HG02571 (cell line): Measurements from ENCODE around the gene MVB12B.

Experiments
- ATAC-seq: cut with Tn5 transposase; IDR thresholded peaks from one replicate; pipeline ENCODE4 v1.9.1; 2021; ENCODE audit warnings: mild to moderate bottlenecking, moderate library complexity; ENCODE audit not compliant: unreplicated experiment

The MVB12B gene

DNA sequence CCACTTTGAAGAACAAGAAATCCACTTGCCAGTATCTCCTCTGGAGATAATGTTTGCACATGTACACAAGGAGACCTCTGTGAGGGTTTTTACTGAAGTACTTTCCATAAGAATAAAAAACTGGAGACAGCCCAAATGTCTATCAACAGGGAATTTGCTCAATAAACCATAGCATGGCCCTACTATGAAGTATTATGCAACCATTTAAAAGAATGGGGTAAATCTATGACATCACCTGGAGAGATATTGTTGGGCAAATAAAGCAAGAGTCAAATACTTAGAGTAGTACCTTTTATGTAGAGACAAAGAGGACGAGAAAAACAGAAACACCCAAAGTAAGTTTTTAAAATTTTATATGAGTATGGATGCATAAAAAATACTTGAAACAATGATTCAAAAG lies 23.9 kb upstream of the MVB12B start:
- no peak for ATAC-seq

DNA sequence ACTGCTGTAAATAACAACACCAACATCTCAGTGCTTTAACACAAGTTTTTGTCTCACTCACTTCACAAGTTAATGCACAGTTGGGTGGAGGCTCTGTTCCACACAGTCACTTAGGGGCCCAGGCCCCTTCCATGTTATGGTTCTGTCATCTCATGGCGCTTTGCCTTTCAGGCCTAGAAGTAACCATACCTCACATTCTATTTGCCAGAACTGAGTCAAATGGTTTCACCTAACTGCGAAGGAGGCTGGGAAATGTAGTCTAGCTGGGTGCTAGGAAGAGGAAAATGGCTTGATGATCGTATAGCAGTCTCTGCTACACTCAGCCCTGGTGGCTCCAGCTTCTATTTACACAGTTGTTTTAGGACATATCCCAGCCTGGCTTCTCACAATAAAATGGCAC lies 23.1 kb upstream of the MVB12B start:
- ATAC-seq = no peak

DNA sequence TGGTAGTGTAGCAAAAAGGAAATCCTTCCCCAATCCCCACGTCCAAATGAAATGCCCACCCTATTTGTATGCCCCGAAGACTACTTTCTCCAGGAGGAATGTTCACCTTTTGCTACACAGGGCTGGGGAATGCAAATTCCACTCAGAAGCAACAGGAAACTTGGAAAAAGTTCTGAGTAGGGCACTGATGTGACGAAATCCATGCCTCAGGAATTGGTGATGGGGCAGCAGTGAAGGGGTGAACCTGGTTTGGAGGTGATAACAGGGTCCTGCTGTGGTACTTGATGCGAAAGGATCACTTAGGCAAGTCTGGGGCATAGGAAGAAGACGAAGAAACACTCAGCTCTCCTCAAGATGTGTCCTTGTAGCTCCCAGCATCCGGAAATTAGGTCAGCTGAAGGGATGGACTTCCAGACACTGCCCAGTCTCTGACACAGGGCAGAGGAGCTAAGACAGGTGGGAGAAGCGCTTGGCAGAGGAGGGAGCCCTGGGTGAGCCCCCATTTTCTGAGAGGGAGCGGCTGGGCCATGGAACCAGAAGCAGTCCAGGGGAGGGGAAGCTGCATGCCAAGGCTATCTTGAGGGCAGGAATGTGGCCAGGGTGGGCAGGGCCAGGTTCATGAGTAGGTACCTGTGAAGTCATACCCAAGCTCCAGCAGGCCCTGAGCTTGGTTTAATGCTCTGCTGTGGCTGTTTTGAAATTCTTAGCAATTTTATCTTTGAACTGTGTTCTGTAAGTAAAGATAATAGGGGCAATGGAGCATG lies 22.2 kb upstream of the MVB12B start:
- no peak for ATAC-seq

DNA sequence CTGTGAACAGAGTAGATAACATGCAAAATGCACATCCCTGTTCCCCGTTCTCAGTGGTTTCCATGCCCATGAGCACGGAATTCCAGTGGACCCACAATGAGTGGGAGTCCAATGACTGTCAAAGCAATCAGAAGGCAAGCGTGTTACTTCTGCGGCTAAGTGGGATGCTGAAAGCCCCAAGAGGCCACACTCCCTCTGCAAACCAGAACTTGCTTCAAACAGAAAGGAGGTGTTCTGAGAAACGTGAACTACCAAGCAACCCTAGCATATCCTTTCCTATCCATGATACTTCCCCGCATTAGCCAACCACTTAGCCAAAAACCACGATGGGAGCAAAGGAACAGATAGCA lies 21.7 kb upstream of the MVB12B start:
- ATAC-seq = no peak

DNA sequence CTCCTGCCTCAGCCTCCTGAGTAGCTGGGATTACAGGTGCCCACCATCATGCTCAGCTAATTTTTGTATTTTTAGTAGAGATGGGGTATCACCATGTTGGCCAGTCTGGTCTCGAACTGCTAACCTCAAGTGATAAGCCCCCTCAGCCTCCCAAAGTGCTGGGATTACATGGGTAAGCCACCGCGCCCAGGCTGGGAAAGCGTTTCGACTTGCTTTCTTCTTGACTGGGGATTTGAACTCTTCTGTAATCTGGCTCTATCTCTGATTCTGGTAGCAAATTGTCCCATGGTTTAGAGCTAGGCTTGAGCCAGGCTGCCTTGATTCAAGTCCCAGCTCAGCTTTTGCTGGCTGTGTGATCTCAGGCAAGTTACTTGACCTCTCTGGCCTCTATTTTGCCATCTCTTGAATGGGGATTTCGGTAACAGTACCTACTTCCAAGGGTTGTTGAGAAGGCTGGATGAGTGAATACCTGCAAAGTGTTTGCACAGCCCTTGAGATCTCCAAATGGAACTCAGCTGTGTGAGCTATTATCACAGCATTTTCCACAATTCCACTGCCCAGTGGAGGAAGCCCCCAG lies 20.5 kb upstream of the MVB12B start:
- ATAC-seq = no peak

DNA sequence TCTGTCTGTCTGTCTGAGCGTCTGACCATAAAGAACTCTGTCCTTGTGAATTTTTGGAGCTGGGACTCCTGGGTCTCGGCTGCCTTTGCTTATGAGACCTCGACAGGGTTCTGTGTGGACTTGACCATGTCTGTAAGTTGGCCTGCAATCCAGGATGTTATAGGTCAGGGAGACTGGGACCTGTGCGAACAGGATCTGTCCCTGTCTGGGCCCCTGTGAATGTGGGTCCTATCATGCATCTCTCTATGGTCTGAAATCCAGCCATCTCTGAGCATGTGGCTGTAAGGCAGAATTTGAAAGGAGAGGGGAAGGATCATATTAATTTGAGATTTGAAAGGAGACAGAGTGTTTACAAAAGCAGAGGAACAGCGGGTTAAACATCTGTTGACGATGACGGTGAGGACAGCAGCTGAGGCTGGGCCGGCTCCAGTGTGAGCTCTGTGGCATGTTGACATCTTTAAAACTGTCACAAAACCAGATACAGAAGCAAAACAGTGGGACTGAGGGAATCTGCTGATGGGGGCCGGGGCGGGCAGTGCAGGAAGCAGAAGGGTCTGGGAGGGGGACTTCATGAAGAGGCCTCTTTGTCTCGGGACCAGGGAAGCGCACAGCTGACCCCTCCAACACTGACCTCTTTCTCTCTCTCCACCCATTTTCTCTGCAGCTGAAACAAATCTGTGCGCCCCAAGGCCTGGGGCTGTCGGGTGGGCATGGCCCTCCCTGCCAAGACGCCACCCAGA lies 19.1 kb upstream of the MVB12B start:
- no peak for ATAC-seq

DNA sequence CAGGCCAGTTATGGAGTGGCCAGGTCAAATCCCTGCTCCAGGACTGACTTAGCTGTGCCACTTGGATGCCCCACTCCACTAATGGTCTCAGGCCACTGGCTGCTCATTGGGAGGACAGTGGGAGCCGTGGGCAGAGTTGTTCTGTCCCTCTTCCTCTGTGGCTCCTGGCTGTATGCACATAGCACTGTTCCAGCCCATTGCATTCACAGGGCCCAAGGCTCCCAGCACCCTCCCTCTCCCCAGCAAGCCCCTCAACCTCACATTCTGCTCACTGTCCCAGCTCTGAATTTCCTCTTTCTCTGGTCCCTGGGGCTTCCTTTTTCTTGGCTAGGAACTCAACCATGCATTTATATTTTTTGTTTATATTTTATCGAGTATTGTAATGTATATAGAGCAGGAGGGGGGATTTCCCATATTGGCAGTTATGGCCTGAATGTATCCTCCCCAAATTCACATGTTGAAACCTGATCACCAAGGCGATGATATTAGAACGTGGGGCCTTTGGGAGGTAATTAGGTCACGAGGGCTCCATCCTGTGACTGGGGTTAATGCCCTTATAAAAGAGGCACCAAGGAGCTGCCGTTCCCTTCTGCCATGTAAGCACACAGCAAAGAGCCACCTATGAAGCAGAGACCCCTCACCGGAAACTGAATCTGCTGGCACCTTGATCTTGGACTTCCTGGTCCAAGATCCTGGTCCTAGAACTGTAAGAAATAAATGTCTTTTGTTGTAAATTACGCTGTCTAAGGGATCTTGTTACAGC lies 17.0 kb upstream of the MVB12B start:
- ATAC-seq = no peak

DNA sequence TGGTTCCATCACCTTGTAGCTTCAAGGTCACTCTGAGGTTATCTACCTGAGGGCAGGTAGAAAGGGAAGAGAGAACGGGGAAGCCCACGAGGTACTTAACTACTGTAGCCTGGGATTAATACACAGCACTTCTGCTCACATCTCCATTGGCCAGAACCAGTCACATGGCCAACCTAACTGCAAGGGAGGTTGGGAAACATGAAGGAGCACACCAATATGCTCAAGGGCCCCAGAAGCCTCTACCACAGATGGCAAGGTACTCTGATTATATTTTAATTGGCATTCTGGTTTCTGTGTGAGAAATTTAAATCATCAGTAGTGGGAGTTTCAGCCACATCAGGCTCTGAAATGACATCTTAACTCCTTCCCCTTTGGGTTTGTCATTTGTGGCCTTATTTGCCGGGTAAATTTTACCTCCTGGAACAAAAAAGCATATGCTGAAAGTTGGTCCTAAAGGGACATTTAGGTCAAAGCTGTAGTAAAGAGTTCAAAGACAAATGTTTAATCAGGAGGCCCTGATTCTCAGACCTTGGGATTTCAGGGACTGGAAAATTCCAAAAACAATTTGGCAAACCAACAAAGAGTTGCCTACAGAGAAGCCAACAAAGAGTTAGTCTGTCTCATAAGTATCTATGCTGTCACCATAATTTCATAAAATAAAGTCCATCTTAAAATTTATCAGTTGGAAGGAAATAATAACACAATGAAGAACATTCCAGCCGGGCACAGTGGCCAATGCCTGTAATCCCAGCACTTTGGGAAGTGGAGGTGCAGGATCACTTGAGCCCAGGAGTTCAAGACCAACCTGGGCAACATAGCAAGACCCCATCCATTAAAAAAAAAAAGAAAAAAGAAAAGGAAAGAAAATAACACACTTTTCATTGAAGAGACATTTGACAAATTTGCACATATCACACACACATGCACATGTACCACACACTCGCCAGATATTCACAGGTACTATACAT lies 13.8 kb upstream of the MVB12B start:
- no peak for ATAC-seq

DNA sequence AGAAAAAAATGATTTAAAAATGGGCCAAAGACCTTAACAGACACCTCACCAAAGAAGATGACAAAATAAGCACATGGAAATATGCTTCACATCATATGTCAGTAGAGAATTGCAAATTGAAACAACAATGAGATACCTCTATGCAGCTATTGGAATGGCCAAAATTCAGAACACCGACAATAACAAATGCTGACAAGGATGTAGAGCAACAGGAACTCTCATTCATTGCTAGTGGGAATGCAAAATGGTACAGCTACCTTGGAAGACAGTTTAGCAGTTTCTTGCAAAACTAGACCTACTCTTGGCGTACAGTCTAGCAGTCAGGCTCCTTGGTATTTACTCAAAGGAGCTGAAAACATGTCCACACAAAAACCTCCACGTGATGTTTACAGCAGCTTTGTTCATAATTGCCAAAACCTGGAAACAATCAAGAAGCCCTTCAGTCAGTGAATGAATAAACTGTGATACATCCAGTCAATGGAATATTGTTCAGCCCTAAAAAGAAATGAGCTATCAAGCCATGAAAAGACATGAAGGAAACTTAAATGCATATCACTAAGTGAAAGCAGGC lies 10.5 kb upstream of the MVB12B start:
- ATAC-seq = no peak

DNA sequence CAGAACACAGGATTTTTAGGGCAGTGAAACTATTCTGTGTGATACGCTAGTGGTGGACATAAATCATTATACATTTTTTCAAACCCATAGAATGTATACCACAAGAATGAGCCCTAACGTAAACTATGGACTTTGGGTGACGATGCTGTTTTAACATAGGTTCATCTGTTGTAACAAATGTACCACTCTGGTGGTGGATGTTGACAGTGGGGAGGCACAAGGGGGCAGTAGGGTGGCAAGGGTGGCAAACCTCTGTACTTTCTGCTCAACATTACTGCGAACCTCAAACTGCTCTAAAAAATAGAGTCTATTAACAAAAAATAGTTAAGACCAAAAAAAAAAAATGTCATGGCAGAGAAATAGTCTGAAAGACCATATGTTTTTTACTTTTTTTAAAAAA lies 9.1 kb upstream of the MVB12B start:
- no peak for ATAC-seq

DNA sequence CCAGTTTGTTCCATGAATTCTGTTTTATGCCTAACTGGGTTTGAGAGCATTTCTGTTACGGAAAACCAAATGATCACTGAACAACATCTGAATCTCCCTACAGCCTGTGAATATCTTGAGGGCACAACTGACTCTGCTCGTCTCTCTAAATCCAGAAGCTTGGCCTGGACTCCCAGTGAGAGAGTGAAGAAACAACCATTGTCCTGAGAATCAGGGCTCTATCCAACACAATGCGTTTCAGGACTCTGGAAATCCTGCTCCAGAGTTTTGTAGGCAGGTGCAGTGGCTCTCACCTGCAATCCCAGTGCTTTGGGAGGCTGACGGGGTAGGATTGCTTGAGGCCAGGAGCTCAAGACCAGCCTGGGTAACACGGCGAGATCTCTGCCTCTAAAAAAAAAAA lies 7.8 kb upstream of the MVB12B start:
- no peak for ATAC-seq

DNA sequence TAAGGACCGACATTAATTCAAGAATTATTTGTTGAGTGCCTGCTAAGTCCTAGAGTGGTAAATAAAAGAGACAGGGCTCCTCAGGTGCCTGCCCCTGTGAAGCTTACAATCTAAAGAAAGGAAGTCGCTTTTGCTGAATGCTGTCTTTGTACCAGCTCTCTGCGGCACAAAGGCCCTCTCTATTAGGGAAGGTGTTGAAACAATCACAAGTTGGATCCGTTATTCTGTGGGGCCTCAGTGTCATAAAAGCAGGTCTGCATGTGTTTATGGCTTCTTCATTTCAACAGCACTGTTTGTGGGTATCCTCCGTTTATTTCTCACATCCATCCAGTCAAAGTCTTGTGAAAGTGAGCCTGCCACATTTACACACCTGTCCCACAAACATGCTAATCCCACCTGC lies 7.0 kb upstream of the MVB12B start:
- no peak for ATAC-seq

DNA sequence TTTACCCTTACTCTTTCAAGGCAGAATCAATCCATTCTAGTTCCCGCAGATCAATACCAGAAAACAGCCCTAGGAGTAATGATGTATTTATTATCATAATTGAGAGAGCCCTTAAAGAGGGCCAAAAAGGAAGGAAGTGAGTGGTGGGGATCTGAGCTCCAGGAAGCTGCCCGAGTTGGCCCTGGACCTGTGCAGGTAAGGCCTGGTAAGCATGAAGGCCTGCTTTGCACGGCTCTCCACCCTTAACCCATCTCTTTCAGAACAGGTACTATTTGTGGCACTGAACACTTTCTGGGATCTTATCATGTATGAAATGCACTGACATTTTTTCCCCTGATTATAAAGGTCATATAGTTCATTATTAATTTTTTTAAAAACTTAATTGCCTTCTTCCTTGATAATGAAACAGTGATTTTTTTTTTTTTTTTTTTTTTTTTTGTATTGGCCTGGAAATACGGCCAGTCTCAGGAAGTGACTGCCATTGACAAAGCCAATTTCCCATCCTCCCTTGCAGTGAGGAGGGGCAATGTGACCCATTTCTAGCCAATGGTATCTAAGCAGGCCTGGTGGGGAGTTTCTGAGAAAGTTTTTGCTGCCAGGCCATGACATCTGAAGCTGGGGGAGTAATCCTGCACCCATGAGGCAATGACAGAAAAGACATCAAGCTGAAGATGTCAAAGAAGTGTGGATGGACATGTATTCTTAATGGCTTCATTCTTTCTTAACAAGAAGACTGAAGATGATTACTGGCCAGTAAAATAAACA lies 6.3 kb upstream of the MVB12B start:
- ATAC-seq = no peak

DNA sequence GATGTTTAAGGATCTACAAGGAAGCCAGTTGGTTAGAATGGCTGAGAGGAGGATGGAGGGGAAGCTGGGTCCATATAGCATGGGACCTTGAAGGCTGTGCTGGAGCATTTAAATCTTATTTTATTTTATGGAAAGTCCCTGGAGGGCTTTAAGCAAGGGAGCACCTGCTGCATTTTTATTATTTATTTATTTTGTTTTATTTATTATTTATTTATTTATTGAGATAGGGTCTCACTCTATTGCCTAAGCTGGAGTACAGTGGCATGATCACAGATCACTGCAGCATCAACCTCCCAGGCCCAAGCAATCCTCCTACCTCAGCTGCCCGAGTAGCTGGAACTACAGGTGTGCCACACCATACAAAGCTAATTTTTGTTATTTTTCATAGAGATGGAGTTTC lies 4.9 kb upstream of the MVB12B start:
- ATAC-seq = no peak

DNA sequence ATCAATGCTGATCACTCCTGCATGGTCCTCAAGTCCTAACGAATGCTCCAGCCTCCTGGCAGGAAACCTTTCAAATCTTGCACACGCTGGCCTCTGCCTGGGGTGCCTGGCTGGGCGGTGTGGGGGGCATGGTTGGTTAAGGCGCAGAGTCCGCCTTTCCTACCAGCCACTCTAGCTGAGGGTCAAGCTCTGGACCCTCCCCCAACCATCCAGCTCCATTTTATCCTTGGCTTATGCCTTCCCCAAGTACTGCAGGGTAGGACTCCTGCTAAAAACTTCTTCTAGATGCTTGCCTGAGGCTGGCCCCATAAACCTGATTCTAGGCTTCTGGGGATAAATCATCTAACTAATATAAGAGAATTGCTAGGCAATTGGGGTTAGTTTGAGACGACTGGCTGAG lies 808 bp upstream of the MVB12B start:
- ATAC-seq = no peak

DNA sequence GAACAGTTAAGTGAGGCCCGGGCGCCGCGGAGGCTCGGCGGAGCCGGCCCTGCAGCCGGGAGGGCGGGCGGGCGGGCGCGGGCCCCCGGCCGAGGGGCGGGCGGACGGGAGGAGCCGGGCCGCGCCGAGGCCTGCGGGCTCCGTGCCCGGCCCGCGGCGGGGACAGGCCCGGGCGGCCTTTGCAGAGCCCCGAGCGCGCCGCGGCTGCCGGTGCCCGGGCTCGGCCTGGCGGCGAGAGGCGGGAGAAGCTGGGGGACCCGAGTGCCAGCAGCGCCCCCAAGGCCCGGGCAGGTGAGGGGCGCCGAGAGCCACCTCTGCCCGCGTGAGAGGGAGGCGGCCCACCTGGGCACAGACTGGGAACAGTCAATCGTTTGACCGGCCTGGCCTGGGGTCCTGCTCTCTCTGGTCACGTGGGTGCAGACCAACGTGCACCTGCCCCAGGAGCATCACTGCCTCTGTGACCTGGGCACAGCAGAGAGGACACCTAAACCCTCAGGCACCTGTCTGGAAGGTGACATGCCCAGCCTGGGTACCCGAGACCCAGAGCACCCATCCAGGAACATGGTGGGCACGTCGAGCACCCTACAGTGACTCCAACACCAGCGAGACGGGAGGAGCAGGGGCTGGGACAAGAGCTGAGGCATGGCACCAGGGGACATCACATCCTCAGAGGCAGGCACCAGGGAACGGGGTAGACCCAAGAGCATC lies 531 bp downstream of the MVB12B start:
- ATAC-seq = no peak

DNA sequence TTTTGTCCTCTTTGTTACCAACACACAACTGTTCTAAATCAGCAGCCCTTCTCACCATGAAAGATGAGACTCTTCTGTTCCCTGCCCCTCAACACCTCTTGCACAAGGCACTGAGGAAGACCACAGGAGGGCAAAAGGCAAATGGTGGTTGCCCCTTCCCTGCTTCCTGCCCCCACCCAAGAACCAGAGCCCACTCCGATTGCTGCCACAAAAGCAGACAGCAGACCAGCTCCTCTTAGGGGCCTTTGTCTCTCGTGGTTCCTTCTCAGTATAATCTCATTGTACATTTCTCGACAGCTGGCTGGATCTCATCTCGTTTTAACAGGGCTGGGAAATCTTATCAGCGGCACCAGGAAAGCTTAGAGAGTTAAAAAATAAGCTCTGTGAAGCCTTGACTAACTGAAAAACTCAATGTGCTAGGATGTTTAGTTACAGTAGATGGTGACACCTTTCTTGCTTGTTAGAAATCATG lies 1.1 kb downstream of the MVB12B start:
- no peak for ATAC-seq

DNA sequence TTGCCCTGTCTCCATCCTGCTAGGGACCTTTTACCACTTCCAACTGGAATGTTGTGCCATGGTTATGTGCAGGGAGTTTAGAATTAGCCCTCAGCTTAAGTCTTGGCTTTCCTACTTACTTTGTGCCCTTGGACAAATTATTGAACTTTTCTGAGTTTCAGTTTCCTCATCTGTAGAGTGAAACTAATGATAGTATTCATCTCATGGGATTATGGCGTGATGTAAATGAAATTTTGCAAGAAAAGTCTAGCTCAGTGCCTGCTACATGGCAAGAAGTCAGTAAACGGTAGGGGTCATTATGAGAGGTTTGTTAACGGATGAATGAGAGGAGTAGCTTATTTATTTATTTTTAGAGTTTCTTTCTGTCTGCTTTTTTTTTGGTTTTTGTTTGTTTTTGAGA lies 1.8 kb downstream of the MVB12B start:
- no peak for ATAC-seq
